Activated CD4-positive, alpha-beta T cell treated with anti-CD3 and anti-CD28 coated beads, Interleukin-2, amount 10 ng/mL, durations not matched to agents 7 days and 5 days (primary cell): ENCODE data around the gene NPY4R2. TPM values are rescaled to one million over a fixed set of nuclear protein-coding genes. Genes with fewer than 3 reads are reported as not detected.

Experiments
- total RNA-seq, 2 experiments: library from RNA; stranded (reverse); gene quantifications; one replicate each; pipeline ENCODE4 v1.2.3, GENCODE V29; 2021

Gene NPY4R2
- total RNA-seq, 2 experiments from 2014 or later, result not detected

Other genes with a start within 250 kb of the NPY4R2 start
- under 1 TPM; 0.17 to 0.19 TPM for gene SYT15B, start 155.1 kb upstream of the NPY4R2 start, total RNA-seq
- gene FAM25C, start 81.1 kb downstream of the NPY4R2 start, total RNA-seq, result not detected